ENCODE data around the gene AGMO. TPM values are rescaled to one million over a fixed set of nuclear protein-coding genes. Genes with fewer than 3 reads are reported as not detected.

The AGMO gene
- polyA plus RNA-seq, 1 donor, result 12.7 TPM

DNA sequence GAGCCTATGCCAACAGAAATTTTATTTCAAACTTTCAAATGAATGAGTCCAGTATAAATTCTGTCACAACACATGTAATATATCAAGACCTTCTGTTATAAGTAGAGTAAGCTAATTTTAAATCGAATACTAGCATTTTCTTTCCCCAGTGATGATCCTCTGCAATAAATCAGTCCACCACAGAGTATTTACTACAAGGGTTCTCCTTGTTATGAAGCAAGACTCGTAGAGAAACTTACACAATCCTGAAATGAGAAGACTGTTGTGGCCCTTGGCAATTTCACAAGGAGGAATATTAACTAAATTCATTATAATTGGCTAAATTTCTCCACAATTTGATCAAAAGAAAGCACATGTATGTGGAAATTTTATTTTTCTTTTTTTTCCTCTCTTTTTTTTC is 346.8 kb downstream of the AGMO start:
- Histone ChIP-seq H3K36me3 (ENCODE audit: control insufficient read depth, insufficient read depth, low read length) (no peaks in the 10 kb centered on the region), H3K4me1 (ENCODE audit: control insufficient read depth, insufficient read depth, low read length) (no peaks in the 10 kb centered on the region), H3K27me3 (ENCODE audit: control insufficient read depth, insufficient read depth, low read length) (no peaks in the 10 kb centered on the region), H3K9me3 (ENCODE audit: control insufficient read depth, low read depth, low read length) (no peaks in the 10 kb centered on the region), H3K27ac (ENCODE audit: low read length) (no peak overlapping the region), H3K4me3 (ENCODE audit: low read length) (no peak overlapping the region)
- DNase-seq, result no peak
- WGBS (ENCODE audit: insufficient coverage, low lambda C conversion rate), result 63% methylated on average over 2 of the region's 2 CpGs

DNA sequence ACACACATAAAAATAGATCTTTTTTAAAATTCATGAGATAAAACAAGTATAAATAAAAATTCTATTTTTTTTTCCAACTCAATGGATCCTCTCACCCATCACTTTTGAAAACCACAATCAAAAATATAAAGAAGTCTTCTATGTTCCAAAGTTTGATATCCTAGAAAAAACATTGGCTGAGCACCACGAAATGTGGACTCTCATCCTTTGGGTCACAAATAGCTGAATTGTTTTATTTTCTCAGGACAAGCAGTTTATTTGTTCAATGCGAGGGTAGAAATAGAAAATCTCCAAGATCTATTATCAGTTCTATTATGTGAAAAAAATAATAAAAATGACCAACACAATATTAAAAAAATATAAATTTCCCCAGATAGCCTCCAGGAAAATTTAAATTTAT is 348.7 kb downstream of the AGMO start:
- no peaks in the 10 kb centered on the region for H3K36me3 ChIP-seq (ENCODE audit: control insufficient read depth, insufficient read depth, low read length)
- no peak overlapping the region for H3K27ac ChIP-seq (ENCODE audit: low read length)
- WGBS (ENCODE audit: insufficient coverage, low lambda C conversion rate), result 94% methylated on average over 2 of the region's 2 CpGs
- H3K9me3 ChIP-seq (ENCODE audit: control insufficient read depth, low read depth, low read length), result no peaks in the 10 kb centered on the region
- no peak overlapping the region for H3K4me3 ChIP-seq (ENCODE audit: low read length)
- H3K4me1 ChIP-seq (ENCODE audit: control insufficient read depth, insufficient read depth, low read length), result no peaks in the 10 kb centered on the region
- no peak for DNase-seq
- no peaks in the 10 kb centered on the region for H3K27me3 ChIP-seq (ENCODE audit: control insufficient read depth, insufficient read depth, low read length)

DNA sequence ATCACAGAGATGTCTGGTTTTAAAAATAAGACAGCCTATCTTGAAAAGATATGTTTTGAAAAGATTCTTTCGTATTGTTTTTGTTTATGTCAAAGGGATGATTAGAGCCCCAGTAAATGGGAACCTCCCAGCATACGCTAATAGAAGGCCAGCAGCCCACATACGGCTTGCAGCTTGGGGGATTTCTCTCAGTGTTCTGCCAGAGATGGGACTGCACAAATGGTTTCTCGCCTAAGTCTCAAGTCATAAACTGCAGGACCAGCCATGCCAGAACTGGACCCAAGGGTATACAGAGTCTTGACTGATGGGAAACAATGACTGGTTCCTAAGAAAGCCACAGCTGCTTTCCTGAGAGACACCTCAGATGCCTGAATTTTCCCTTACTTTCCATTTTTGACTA is 352.4 kb downstream of the AGMO start:
- no peak overlapping the region for H3K27ac ChIP-seq (ENCODE audit: low read length)
- H3K4me3 ChIP-seq (ENCODE audit: low read length), result no peak overlapping the region
- whole genome bisulfite sequencing (ENCODE audit: insufficient coverage, low lambda C conversion rate), result no CpG with 5 or more reads among the region's 4 CpGs
- H3K9me3 ChIP-seq (ENCODE audit: control insufficient read depth, low read depth, low read length), result no peaks in the 10 kb centered on the region
- H3K4me1 ChIP-seq (ENCODE audit: control insufficient read depth, insufficient read depth, low read length), result no peaks in the 10 kb centered on the region
- no peaks in the 10 kb centered on the region for H3K27me3 ChIP-seq (ENCODE audit: control insufficient read depth, insufficient read depth, low read length)
- H3K36me3 ChIP-seq (ENCODE audit: control insufficient read depth, insufficient read depth, low read length), result no peaks in the 10 kb centered on the region
- no peak for DNase-seq

DNA sequence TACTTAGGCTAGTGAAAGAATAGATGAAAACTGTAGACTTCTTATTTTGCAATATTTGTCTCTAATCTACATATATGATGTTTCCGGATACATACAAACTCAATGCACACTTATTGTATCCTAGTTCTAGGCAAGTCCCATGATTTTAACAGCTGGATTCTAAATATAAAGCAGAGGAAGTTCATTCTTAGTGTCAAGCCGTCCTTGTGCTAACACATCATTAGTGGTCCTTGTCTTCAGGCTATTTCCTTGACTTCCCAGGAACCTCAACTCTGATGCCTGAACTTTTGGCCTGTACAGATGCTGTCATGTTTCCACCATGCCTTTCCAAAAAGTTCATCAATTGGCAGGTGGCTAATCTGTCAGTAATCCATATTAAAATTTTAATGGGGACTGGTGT is 357.4 kb downstream of the AGMO start:
- Histone ChIP-seq H3K36me3 (ENCODE audit: control insufficient read depth, insufficient read depth, low read length) (no peaks in the 10 kb centered on the region), H3K4me3 (ENCODE audit: low read length) (no peak overlapping the region), H3K4me1 (ENCODE audit: control insufficient read depth, insufficient read depth, low read length) (no peaks in the 10 kb centered on the region), H3K9me3 (ENCODE audit: control insufficient read depth, low read depth, low read length) (no peaks in the 10 kb centered on the region), H3K27me3 (ENCODE audit: control insufficient read depth, insufficient read depth, low read length) (no peaks in the 10 kb centered on the region), H3K27ac (ENCODE audit: low read length) (no peak overlapping the region)
- WGBS (ENCODE audit: insufficient coverage, low lambda C conversion rate), result 100% methylated on average over 1 of the region's 2 CpGs
- no peak for DNase-seq

DNA sequence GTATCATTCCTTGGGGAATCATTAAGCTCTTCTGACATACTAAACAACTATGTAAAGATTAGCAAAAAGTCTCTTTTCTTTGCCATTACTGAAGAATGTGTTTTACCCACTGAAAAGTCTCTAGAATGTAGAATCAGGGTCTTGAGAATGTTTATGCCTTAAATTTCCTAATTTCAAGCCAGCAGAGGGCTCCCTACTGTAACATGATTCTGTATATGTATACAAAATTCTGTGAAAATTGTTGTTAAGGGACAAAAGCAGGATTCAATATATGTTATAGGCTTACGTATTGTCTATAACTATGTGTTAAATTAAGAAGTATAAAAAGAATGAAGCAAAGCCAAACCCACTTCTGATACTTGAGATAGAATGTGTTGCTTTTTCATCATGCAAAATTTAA is 362.3 kb downstream of the AGMO start:
- no CpG with 5 or more reads among the region's 1 CpG for WGBS (ENCODE audit: insufficient coverage, low lambda C conversion rate)

DNA sequence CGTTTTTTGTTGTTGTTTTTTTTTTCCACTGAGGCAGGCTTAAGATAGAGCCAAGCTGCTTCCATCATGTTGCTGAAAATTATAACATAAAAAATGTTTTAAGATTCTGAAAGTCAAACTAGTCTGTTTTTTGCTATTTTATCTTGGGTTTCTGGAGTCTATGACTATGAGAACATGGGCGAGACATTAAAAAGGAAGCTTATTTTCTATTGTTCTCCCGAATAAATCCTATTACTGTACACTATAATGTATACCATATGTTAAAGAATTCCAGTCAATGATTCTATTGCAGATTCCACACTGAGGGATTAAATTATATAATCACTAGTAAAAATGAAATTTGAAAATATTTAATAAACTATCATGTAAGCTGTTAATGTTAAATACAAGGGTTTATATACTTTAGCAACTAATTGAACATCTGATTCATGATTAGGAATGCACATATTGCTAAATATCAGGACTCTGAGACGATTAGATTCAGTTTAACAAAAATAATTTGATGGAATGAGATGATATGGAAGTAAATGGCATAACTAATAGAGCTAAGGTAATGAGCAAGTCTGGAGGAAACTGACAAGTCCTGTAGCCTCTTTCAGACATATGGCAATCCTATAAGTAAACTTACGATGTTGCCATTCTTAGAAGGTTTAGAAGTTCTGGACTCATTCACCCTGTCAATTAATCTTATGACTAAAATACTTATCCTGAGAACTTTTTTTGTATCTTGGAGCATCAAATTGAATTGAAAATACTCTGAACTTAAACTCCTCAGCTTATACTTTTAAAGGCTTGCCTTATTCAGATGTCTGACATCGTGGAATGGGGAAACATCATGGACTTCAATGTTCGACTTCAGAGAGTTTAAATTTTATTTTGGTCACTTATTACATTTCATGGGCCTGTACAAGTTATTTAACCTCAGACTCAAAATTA is 364.5 kb downstream of the AGMO start:
- 75% methylated on average over 4 of the region's 7 CpGs for WGBS (ENCODE audit: insufficient coverage, low lambda C conversion rate)
- H3K4me1 ChIP-seq (ENCODE audit: control insufficient read depth, insufficient read depth, low read length), result no peaks in the 10 kb centered on the region
- no peak for DNase-seq

More for the DNA sequence above, 362.3 kb downstream of the AGMO start:
- no peak overlapping the region for H3K27ac ChIP-seq (ENCODE audit: low read length)
- H3K9me3 ChIP-seq (ENCODE audit: control insufficient read depth, low read depth, low read length), result no peaks in the 10 kb centered on the region
- H3K4me1 ChIP-seq (ENCODE audit: control insufficient read depth, insufficient read depth, low read length), result no peaks in the 10 kb centered on the region
- H3K4me3 ChIP-seq (ENCODE audit: low read length), result no peak overlapping the region
- H3K36me3 ChIP-seq (ENCODE audit: control insufficient read depth, insufficient read depth, low read length), result no peaks in the 10 kb centered on the region
- no peak for DNase-seq
- no peaks in the 10 kb centered on the region for H3K27me3 ChIP-seq (ENCODE audit: control insufficient read depth, insufficient read depth, low read length)

DNA sequence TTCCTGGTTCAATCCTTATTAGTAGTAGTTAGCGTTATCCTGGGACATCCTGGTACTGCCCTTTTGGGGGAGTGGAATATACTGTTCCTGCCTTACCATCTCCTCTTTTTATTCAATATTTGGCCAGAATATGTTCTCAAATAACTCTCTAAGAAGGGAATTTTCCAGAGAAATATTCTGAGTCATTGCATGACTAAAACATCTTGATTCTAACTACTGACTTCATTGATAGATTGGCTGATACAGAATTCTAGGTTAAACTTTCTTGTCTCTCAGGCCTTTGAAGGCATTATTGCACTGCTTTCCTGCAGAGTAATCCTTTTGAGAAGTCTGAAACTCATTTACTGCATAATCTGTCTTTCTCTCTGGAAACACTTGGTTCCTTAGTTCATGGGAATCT is 383.8 kb downstream of the AGMO start:
- Histone ChIP-seq H3K4me3 (ENCODE audit: low read length) (no peak overlapping the region), H3K36me3 (ENCODE audit: control insufficient read depth, insufficient read depth, low read length) (no peaks in the 10 kb centered on the region), H3K27me3 (ENCODE audit: control insufficient read depth, insufficient read depth, low read length) (no peaks in the 10 kb centered on the region), H3K4me1 (ENCODE audit: control insufficient read depth, insufficient read depth, low read length) (no peaks in the 10 kb centered on the region), H3K9me3 (ENCODE audit: control insufficient read depth, low read depth, low read length) (no peaks in the 10 kb centered on the region), H3K27ac (ENCODE audit: low read length) (no peak overlapping the region)
- no peak for DNase-seq
- WGBS (ENCODE audit: insufficient coverage, low lambda C conversion rate), result 86% methylated on average over 1 of the region's 1 CpG

More for the DNA sequence above, 364.5 kb downstream of the AGMO start:
- no peak overlapping the region for H3K27ac ChIP-seq (ENCODE audit: low read length)
- no peaks in the 10 kb centered on the region for H3K36me3 ChIP-seq (ENCODE audit: control insufficient read depth, insufficient read depth, low read length)
- no peaks in the 10 kb centered on the region for H3K9me3 ChIP-seq (ENCODE audit: control insufficient read depth, low read depth, low read length)
- H3K4me3 ChIP-seq (ENCODE audit: low read length), result no peak overlapping the region
- H3K27me3 ChIP-seq (ENCODE audit: control insufficient read depth, insufficient read depth, low read length), result no peaks in the 10 kb centered on the region

DNA sequence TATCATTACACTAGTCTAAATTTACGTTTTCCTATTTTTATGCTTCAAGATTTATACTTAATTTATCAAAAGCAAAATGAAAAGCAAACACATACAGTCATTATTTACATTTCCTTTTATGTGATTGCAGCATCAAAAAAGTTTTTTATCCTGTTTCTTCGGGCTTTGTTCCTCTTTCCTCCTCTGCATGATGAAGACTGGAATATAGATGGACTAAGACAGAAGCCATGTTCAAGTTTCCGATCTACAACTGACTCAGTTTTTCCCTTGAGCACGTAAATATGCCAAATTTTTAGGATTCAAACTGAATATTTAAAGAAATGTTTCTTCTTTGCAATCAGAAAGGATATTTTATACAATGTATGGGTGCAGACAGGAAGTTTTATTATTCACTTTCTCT is 385.7 kb downstream of the AGMO start:
- no peaks in the 10 kb centered on the region for H3K27me3 ChIP-seq (ENCODE audit: control insufficient read depth, insufficient read depth, low read length)
- WGBS (ENCODE audit: insufficient coverage, low lambda C conversion rate), result no CpG with 5 or more reads among the region's 4 CpGs
- DNase-seq, result no peak
- H3K4me3 ChIP-seq (ENCODE audit: low read length), result no peak overlapping the region
- no peaks in the 10 kb centered on the region for H3K9me3 ChIP-seq (ENCODE audit: control insufficient read depth, low read depth, low read length)
- no peaks in the 10 kb centered on the region for H3K36me3 ChIP-seq (ENCODE audit: control insufficient read depth, insufficient read depth, low read length)
- no peaks in the 10 kb centered on the region for H3K4me1 ChIP-seq (ENCODE audit: control insufficient read depth, insufficient read depth, low read length)
- no peak overlapping the region for H3K27ac ChIP-seq (ENCODE audit: low read length)

DNA sequence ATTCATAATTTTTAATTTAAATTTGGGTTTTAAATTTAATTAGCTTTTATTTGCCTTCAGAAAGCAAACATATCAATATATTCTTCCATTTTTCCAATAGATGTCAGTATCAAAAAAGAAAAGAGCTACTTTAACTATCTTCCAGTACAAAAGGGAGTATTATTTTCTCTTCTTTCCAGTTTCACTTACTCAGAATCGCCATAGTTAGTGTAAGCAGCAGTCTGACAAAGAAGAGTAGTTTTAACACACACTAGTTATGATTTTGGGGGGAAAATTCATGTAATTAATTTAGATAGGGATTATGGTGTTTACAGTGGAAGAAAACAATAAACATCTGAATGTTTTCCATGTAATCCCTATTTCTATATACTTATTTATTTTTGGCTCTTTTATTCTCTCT is 386.7 kb downstream of the AGMO start:
- Histone ChIP-seq H3K4me3 (ENCODE audit: low read length) (no peak overlapping the region), H3K4me1 (ENCODE audit: control insufficient read depth, insufficient read depth, low read length) (no peaks in the 10 kb centered on the region), H3K27ac (ENCODE audit: low read length) (no peak overlapping the region), H3K27me3 (ENCODE audit: control insufficient read depth, insufficient read depth, low read length) (no peaks in the 10 kb centered on the region), H3K36me3 (ENCODE audit: control insufficient read depth, insufficient read depth, low read length) (no peaks in the 10 kb centered on the region), H3K9me3 (ENCODE audit: control insufficient read depth, low read depth, low read length) (no peaks in the 10 kb centered on the region)
- no peak for DNase-seq
- WGBS (ENCODE audit: insufficient coverage, low lambda C conversion rate), result 60% methylated on average over 1 of the region's 1 CpG

DNA sequence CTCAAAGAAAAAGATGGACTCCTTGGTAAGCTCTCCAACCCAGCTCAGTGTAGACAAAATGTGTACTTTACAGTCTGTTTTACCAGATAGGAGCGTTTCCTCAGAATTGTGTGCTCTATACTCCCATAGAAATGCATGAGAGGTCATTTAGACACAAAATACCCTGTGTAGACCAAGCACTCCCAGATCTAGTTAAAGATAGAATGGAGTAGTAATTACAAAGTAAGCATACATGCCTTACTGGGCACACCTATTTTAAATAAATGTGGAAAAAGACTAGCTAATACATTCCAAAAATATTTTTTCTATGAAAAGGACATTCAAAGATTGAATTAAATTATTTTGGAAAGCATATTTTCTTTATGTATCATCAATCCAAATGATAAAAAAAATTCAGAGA is 387.3 kb downstream of the AGMO start:
- Histone ChIP-seq H3K9me3 (ENCODE audit: control insufficient read depth, low read depth, low read length) (no peaks in the 10 kb centered on the region), H3K36me3 (ENCODE audit: control insufficient read depth, insufficient read depth, low read length) (no peaks in the 10 kb centered on the region), H3K4me1 (ENCODE audit: control insufficient read depth, insufficient read depth, low read length) (no peaks in the 10 kb centered on the region), H3K4me3 (ENCODE audit: low read length) (no peak overlapping the region), H3K27ac (ENCODE audit: low read length) (no peak overlapping the region), H3K27me3 (ENCODE audit: control insufficient read depth, insufficient read depth, low read length) (no peaks in the 10 kb centered on the region)
- no peak for DNase-seq
- no CpG with 5 or more reads among the region's 1 CpG for WGBS (ENCODE audit: insufficient coverage, low lambda C conversion rate)

DNA sequence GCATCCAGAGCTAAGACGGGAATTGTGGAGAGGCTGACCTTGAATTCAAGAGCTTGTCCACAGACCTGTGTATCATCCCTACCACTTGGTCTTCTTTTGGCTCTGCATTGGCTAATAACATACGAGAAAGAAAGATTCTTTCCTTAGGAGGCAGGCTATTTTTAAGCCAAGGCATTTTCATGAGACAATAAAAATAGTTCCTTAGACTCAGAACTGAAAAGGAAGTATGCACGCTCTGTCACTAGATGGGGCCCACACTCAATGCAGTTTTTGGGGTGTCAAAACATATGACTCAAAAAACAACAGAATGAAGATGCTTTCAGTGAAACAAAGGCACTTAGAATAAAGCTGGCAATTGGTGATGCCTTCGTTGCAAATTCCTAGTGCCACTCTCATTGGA is 393.3 kb downstream of the AGMO start:
- DNase-seq, result no peak
- no CpG with 5 or more reads among the region's 4 CpGs for WGBS (ENCODE audit: insufficient coverage, low lambda C conversion rate)
- no peaks in the 10 kb centered on the region for H3K36me3 ChIP-seq (ENCODE audit: control insufficient read depth, insufficient read depth, low read length)
- H3K27me3 ChIP-seq (ENCODE audit: control insufficient read depth, insufficient read depth, low read length), result no peaks in the 10 kb centered on the region
- H3K9me3 ChIP-seq (ENCODE audit: control insufficient read depth, low read depth, low read length), result no peaks in the 10 kb centered on the region
- H3K4me1 ChIP-seq (ENCODE audit: control insufficient read depth, insufficient read depth, low read length), result no peaks in the 10 kb centered on the region
- no peak overlapping the region for H3K4me3 ChIP-seq (ENCODE audit: low read length)
- H3K27ac ChIP-seq (ENCODE audit: low read length), result no peak overlapping the region
